Stimulated activated CD8-positive, alpha-beta memory T cell treated with anti-CD3 and anti-CD28 coated beads, Interleukin-12 subunit alpha, Interleukin-12 subunit beta, amount 100 ng/mL, for 4 hours (primary cell): Measurements from ENCODE around the gene PSMC3IP.

Experiments used
- DNase-seq: peaks from one replicate; pipeline ENCODE4 v3.0.0-alpha.2; 2020; ENCODE audit warnings: low read depth

The PSMC3IP gene

GRCh38 chr17:42585353-42585752, 7.8 kb upstream of the PSMC3IP start:
- no peak for DNase-seq

GRCh38 chr17:42584880-42585279, 7.4 kb upstream of the PSMC3IP start:
- no peak for DNase-seq

GRCh38 chr17:42581744-42582270, 4.3 kb upstream of the PSMC3IP start:
- no peak for DNase-seq

GRCh38 chr17:42579794-42580551, 2.4 kb upstream of the PSMC3IP start:
- DNase-seq = no peak

GRCh38 chr17:42578282-42578869, 847 bp upstream of the PSMC3IP start:
- peak; percentile 47 for DNase-seq

- no peak for DNase-seq
Observed at GRCh38 chr17:42577140-42577531, 393 bp downstream of the PSMC3IP start.

GRCh38 chr17:42574463-42574862, 3.1 kb downstream of the PSMC3IP start:
- no peak for DNase-seq

GRCh38 chr17:42573095-42573494, 4.4 kb downstream of the PSMC3IP start:
- DNase-seq = no peak

GRCh38 chr17:42571435-42572225, 5.9 kb downstream of the PSMC3IP start:
- no peak for DNase-seq

- DNase-seq = no peak
Observed at GRCh38 chr17:42568341-42569111, 9.0 kb downstream of the PSMC3IP start.

- peak; percentile 87 for DNase-seq
Observed at GRCh38 chr17:42566883-42567573, 10.5 kb downstream of the PSMC3IP start, which contains the start of gene MLX. Gene MLX, plus strand, starts transcription at chr17:42567100. Its CDS starts 25 bp downstream, at chr17:42567125.

- no peak for DNase-seq
Observed at GRCh38 chr17:42566215-42566882, 11.2 kb downstream of the PSMC3IP start.

GRCh38 chr17:42565523-42566214, 11.9 kb downstream of the PSMC3IP start:
- DNase-seq = no peak

- no peak for DNase-seq
Observed at GRCh38 chr17:42564815-42565522, 12.6 kb downstream of the PSMC3IP start.

GRCh38 chr17:42563950-42564349, 13.6 kb downstream of the PSMC3IP start:
- DNase-seq = no peak

- no peak for DNase-seq
Observed at GRCh38 chr17:42563543-42563942, 14.0 kb downstream of the PSMC3IP start.

GRCh38 chr17:42563143-42563509, 14.4 kb downstream of the PSMC3IP start:
- DNase-seq = no peak

- no peak for DNase-seq
Observed at GRCh38 chr17:42562388-42563142, 15.0 kb downstream of the PSMC3IP start.
